K562 (cell line): ENCODE results near the gene LINGO3. TPM values are rescaled to one million over a fixed set of nuclear protein-coding genes. Genes with fewer than 3 reads are reported as not detected.

Experiments used
- CTCF ChIP-seq, 3 experiments: IDR thresholded peaks in 2 of 3; conservative IDR thresholded peaks in 1 of 3; 2 replicates each; pipeline ENCODE4 v1.5.1; 2011 to 2012; ENCODE audit warnings: low read length in 3 of 3, mild to moderate bottlenecking in 3 of 3, control low read depth in 2 of 3, improper control_type of control experiment in 1 of 3, inconsistent platforms in 1 of 3, low read depth in 1 of 3, mixed read lengths in 1 of 3, moderate library complexity in 1 of 3; ENCODE audit not compliant: insufficient read depth in 2 of 3
- DIDO1 ChIP-seq: fragments of 450-650 bp; IDR thresholded peaks from 2 replicates; pipeline ENCODE4 v1.6.1; 2016; ENCODE audit warnings: low read depth, missing biosample characterization, missing genetic modification characterization
- ELF4 ChIP-seq: fragments of 450-650 bp; formaldehyde crosslinking; IDR thresholded peaks from 2 replicates; pipeline ENCODE4 v1.4.0; 2022; ENCODE audit warnings: missing genetic modification characterization
- FOXO4 ChIP-seq: fragments of 450-650 bp; formaldehyde crosslinking; IDR thresholded peaks from 2 replicates; pipeline ENCODE4 v1.4.0; 2020; ENCODE audit warnings: mild to moderate bottlenecking, moderate library complexity
- HMGN3 ChIP-seq: IDR thresholded peaks from 2 replicates; pipeline ENCODE4 v1.6.1; 2011; ENCODE audit warnings: borderline replicate concordance, low read depth, mild to moderate bottlenecking, mixed read lengths, low read length; ENCODE audit not compliant: insufficient read length; ENCODE audit errors: extremely low read depth
- JUND ChIP-seq, 2 experiments: IDR thresholded peaks; 2 replicates in 1 of 2; 3 replicates in 1 of 2; pipeline ENCODE4 v1.6.1; 2011; ENCODE audit warnings: borderline replicate concordance in 2 of 2, low read depth in 2 of 2, low read length in 2 of 2, improper control_type of control experiment in 1 of 2, missing biosample characterization in 1 of 2, missing genetic modification characterization in 1 of 2, missing genetic modification reagents in 1 of 2
- RFX5 ChIP-seq: IDR thresholded peaks from 2 replicates; pipeline ENCODE4 v1.6.1; 2011; ENCODE audit warnings: low read depth, mild to moderate bottlenecking, improper control_type of control experiment, low read length
- RNF219 ChIP-seq: fragments of 250-450 bp; sonication (Bioruptor Pico); IDR thresholded peaks from 2 replicates; pipeline ENCODE4 v1.5.0; 2022; ENCODE audit warnings: mild to moderate bottlenecking
- STAT5A ChIP-seq: IDR thresholded peaks from 2 replicates; pipeline ENCODE4 v1.6.1; 2012; ENCODE audit warnings: low read length, inconsistent platforms, borderline replicate concordance
- XRCC5 ChIP-seq: fragments of 200-400 bp; formaldehyde crosslinking; IDR thresholded peaks from 2 replicates; pipeline ENCODE4 v1.6.1; 2017; ENCODE audit warnings: low read depth, mild to moderate bottlenecking, low read length
- ZBTB33 ChIP-seq: sonication (generic); formaldehyde crosslinking; IDR thresholded peaks from 2 replicates; pipeline ENCODE4 v1.8.1; 2023; ENCODE audit warnings: mild to moderate bottlenecking, missing genetic modification reagents
- ZFP1 ChIP-seq: fragments of 450-650 bp; formaldehyde crosslinking; IDR thresholded peaks from 2 replicates; pipeline ENCODE4 v1.4.0; 2020; ENCODE audit warnings: mild to moderate bottlenecking, mixed read lengths
- ZNF140 ChIP-seq: fragments of 250-450 bp; sonication (Bioruptor Pico); IDR thresholded peaks from 2 replicates; pipeline ENCODE4 v1.8.0; 2021; ENCODE audit warnings: moderate library complexity, mild to moderate bottlenecking, inconsistent platforms
- ZNF449 ChIP-seq: fragments of 250-450 bp; sonication (Bioruptor Pico); IDR thresholded peaks from 2 replicates; pipeline ENCODE4 v1.8.0; 2022; ENCODE audit warnings: moderate library complexity, mild to moderate bottlenecking, inconsistent platforms
- ZNF696 ChIP-seq: fragments of 250-450 bp; sonication (Bioruptor Pico); conservative IDR thresholded peaks from 2 replicates; pipeline ENCODE4 v1.4.0; 2020; ENCODE audit warnings: mild to moderate bottlenecking, moderate library complexity
- polyA plus RNA-seq, 8 experiments: library from polyadenylated mRNA; depleted of rRNA in 4 of 8; stranded (reverse) in 5 of 8; unstranded in 3 of 8; fragments of >200 nt; fragmentation: Nextera tagmentation in 2 of 8; fragmentation: Illumina TruSeq in 1 of 8; extraction: Ambion mirVana in 2 of 8; extraction: Trizol in 1 of 8; gene quantifications; 2 replicates each; pipeline versions ENCODE4 v1.2.1 to v1.2.3, GENCODE V29; 2011 to 2014; ENCODE audit warnings: inconsistent platforms in 1 of 8, missing spikeins in 1 of 8
- total RNA-seq, 7 experiments: library from RNA; depleted of rRNA in 6 of 7; stranded (reverse); fragments of >200 nt in 6 of 7; fragmentation: Illumina TruSeq in 2 of 7; extraction: Trizol in 2 of 7; gene quantifications; 2 replicates each; pipeline versions ENCODE4 v1.2.1 to v1.2.3, GENCODE V29; 2011 to 2021; ENCODE audit warnings: low replicate concordance in 1 of 7

Gene LINGO3
- total and polyA plus RNA-seq, 9 of the 15 experiments (the other 6 are each of a cell fraction or from before 2014, with no cell fraction given) = 0.03 to 0.05 (median 0.03) TPM; not detected in 6

GRCh38 chr19:2273356-2274184, 34.4 kb downstream of the LINGO3 start (continued):
- TF ChIP-seq ZNF449 (no peak), RNF219 (CRISPR knock-in tag) (0 out of 2 replicates have a peak, but pooled peaks have one; percentile 62), ELF4 (peak; percentile 86; the same call in 1 of the 2 replicates), DIDO1 (no peak), ZNF696 (CRISPR knock-in tag) (no peak), HMGN3 (peak; percentile 97), ZFP1 (no peak; the same call in 1 of the 2 replicates), CTCF (IDR thresholded peaks at IDR 0.05 in 2 of 3, conservative IDR thresholded peaks at IDR 0.05 in 1 of 3; ENCODE audit: insufficient read depth in 2 of 3, low read depth in 1 of 3, low read length in 3 of 3) (peak; percentile 86 to 92 (median 92)), JUND (IDR thresholded peaks at IDR 0.05; ENCODE audit: borderline replicate concordance, low read depth, low read length) (peak; percentile 58; the same call in 1 of the 2 replicates), JUND (tag; IDR thresholded peaks at IDR 0.05; ENCODE audit: borderline replicate concordance, low read depth, low read length) (peak; percentile 26; the same call in 1 of the 3 replicates), XRCC5 (peak; percentile 95), ZBTB33 (CRISPR knock-in tag) (peak; percentile 78), FOXO4 (no peak; the same call in 1 of the 2 replicates), RFX5 (no peak), STAT5A (no peak), ZNF140 (CRISPR knock-in tag) (no peak)
